GM12872 (cell line): Measurements from ENCODE around the gene NSG1.

ENCODE experiments used
- TF ChIP-seq, protein P1 (sequence below): IDR thresholded peaks from 3 replicates; pipeline ENCODE4 v1.5.1; 2011; ENCODE audit warnings: low read depth, mild to moderate bottlenecking, low read length, moderate library complexity; ENCODE audit not compliant: insufficient read depth

The NSG1 gene

DNA sequence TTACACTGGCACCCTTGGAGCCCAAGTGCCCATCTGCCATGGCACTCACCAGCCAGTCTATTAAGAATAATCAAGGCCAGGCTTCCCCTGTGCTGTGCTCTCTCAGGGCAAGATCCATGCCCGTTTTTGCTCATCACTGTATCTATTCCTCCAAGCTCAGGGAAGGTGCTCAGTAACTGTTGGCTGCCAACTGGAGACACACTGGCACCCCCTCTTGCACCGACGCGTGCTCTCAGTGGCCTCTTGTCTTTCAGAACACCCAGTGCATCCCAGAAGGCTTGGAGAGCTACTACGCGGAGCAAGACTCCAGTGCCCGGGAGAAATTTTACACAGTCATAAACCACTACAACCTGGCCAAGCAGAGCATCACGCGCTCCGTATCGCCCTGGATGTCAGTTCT lies 30.1 kb downstream of the NSG1 start:
- TF ChIP-seq, protein P1, sequence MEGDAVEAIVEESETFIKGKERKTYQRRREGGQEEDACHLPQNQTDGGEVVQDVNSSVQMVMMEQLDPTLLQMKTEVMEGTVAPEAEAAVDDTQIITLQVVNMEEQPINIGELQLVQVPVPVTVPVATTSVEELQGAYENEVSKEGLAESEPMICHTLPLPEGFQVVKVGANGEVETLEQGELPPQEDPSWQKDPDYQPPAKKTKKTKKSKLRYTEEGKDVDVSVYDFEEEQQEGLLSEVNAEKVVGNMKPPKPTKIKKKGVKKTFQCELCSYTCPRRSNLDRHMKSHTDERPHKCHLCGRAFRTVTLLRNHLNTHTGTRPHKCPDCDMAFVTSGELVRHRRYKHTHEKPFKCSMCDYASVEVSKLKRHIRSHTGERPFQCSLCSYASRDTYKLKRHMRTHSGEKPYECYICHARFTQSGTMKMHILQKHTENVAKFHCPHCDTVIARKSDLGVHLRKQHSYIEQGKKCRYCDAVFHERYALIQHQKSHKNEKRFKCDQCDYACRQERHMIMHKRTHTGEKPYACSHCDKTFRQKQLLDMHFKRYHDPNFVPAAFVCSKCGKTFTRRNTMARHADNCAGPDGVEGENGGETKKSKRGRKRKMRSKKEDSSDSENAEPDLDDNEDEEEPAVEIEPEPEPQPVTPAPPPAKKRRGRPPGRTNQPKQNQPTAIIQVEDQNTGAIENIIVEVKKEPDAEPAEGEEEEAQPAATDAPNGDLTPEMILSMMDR = no peak

DNA sequence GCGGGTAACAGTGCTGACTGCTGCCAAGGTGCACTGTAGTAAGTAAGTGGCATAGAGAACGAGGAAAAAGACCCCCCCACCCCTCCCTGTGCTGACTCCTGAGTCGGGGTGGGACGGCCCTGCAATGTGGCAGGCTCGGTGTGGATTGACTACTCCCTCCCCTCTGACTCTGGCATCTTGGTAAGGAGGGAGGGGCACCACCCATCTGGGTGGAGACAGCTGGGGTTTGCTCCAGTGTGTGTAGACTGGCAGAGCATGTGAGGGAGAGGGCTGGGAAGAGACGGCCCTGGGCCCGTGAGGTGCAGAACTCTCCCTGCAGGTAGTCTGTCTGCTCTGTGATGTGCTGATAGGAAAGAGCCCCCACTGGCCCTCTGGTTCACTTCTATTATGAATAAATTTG lies 31.0 kb downstream of the NSG1 start:
- TF ChIP-seq, protein P1 = no peak

DNA sequence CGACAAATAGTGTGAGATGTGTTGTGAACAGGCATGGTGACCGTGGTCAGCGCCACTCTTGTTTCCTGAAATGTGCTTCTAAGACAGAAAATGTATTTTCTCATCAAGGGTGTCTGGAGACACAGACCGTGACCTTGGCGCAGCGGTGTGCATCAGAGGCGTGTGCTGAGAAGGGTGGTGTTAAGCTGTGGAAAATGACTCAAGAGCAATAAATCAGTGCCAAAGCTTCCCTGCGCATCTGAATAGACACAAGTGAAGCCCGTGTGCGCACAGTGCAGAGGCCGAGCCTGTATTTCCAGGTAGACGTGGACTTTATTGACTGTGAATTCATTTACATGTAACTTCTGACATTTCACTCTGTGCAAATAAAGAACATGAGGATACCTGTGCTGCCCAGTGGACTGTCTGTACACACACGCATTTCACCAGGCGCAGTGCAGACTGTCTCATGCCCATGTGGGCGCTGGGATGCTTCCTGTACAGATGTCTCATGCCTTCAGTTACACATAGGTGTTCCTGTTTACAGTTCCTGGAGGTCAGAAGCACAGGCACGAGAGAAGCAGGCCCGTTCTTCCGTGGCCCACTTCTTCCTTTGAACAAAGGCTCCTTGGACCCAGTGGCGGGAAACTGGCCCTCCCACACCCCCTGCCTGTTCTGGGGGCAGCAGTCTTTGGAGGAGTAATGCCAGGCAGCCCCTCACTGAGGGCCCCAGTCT lies 31.9 kb downstream of the NSG1 start:
- TF ChIP-seq, protein P1 = no peak

DNA sequence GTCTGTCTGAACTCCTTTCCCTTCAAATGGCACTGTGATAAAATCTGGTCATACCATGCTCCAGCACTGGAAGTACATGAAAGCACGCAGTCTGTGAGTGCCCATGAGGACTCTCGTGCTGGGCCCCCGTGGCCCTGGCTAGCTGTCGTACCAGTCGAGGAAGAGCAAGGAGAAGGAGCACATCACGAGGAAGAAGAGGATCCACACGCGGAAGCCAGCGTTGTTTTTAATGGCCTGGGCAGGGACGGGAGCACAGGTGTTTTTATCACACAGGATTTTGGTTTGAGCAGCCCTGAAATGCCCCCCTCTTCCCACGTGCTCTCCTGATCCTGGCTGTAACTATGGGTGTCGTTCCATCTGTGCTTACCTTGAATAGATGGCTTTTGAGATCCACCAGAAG lies 33.0 kb downstream of the NSG1 start:
- TF ChIP-seq, protein P1 = no peak

DNA sequence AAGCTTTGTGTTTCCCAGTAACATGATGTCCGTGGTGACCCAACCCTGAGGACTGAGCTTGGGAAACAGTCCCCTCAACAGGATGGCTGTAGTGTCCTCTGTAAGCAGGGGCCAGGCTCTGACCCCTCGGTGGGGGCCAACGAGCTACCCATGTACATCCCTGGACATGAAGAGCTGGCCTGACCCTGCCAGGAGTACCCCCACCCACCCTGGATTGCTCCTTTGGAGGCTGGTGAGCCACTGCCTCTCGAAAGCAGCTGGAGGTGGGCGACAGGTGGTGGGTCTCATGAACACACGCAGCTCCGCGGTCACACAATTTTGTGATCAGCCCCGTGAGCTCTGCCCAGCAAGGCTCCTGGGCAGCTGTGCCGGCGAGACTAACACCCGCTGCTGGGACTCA lies 33.5 kb downstream of the NSG1 start:
- TF ChIP-seq, protein P1 = no peak

DNA sequence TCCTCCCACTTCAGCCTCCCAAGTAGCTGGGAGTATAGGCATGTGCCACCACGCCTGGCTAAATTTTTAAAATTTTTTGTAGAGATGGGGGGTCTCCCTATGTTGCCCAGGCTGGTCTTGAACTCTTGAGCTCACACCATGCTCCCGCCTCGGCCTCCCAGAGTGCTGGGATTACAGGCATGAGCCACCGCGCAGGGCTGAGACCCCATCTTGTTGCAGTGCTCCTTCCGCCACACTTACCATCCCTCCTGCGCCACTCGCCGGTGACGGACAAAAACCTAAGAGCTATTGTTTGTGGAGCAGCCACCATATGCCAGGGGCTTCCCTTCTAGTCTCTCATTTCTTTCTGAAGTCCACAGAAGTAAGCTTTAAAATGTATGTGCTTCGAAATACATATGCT lies 34.5 kb downstream of the NSG1 start:
- TF ChIP-seq, protein P1 = no peak

DNA sequence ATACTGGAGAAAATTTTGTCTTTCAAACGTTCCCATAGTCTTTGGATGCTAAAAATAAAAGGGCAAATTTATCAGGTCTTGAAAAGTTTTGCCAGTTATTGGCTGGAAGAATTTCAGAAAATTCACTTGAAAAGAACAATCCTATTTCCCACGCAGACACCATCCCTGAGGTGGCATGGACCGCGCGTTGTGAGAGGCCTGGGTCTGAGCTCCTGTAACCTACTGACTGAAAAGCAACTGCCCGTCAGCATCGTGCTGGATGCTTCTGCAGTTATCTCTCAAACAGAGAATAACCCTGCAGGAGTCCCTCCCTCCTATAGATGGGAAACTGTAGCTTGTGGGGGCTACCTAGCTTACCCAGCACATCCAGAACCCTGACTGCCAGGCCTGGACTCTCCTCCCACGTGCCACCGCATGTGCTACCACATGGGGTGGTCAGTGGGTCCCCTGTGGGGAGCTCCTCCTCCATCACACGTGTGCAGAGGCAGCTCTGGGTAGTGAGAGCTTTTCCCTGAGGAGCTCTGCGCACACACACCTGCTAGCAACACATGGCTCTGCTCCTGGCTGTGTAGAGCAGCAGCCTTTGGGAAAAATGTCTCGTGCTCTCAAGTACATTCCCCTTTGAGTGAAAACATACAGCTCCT lies 36.1 kb downstream of the NSG1 start:
- TF ChIP-seq, protein P1 = no peak
